ENCODE results near the gene INPP5K.
"Not testable (repeated sequence)": the region's sequence is repeated elsewhere in the genome, so short reads cannot be mapped to it uniquely, and the experiment has no call there.

INPP5K gene

DNA sequence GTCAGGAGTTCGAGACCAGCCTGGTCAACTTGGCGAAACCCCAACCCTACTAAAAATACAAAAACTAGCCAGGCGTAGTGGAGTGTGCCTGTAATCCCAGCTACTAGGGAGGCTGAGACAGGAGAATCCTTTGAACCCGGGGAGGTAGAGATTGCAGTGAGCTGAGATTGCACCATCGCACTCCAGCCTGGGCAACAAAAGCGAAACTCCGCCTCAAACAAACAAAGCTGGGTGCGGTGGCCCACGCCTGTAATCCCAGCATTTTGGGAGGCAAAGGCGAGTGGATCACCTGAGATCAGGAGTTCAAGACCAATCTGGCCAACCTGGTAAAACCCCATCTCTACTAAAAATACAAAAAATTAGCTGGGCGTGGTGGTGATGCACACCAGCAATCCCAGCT lies 62.7 kb downstream of the INPP5K start:
- H3K27ac ChIP-seq (ENCODE audit: low read length); H3K9me3 ChIP-seq (ENCODE audit: control insufficient read depth in 1 of 2, low read length in 2 of 2); H3K27me3 ChIP-seq (ENCODE audit: low read depth, low read length); H3K4me3 ChIP-seq (ENCODE audit: low read depth in 1 of 2, low read length in 2 of 2); H3K36me3 ChIP-seq (ENCODE audit: control insufficient read depth in 1 of 2, insufficient read depth in 2 of 2, low read length in 2 of 2): not testable (repeated sequence)
- H3K4me1 ChIP-seq (ENCODE audit: control insufficient read depth in 1 of 2, insufficient read depth in 2 of 2, low read length in 2 of 2): peaks cover 8 to 26% of the 10 kb centered on the region in 2 donors

DNA sequence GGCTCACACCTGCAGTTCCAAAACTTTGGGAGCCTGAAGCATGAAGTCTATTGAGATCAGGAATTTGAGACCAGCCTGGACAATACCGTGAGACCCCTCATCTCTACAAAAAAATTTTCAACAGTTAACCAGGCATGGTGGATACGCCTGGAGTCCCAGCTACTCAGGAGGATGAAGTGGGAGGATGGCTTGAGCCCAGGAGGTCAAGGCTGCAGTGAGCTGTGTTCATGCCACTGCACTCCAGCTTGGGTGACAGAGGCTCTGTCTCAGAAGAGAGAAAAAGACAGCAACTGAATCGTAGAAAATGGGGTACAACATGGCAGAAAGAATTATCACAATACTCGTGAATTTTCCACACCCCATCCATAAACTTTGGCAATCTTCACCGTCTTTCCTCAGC lies 63.6 kb downstream of the INPP5K start:
- H3K4me1 ChIP-seq (ENCODE audit: control insufficient read depth in 1 of 2, insufficient read depth in 2 of 2, low read length in 2 of 2): peaks cover 8 to 26% of the 10 kb centered on the region in 2 donors
- no peaks in the 10 kb centered on the region for H3K27me3 ChIP-seq (ENCODE audit: low read depth, low read length)
- no peak overlapping the region for H3K4me3 ChIP-seq (ENCODE audit: low read depth in 1 of 2, low read length in 2 of 2)
- no peak overlapping the region for H3K27ac ChIP-seq (ENCODE audit: low read length)
- no peaks in the 10 kb centered on the region for H3K9me3 ChIP-seq (ENCODE audit: control insufficient read depth in 1 of 2, low read length in 2 of 2)
- H3K36me3 ChIP-seq (ENCODE audit: control insufficient read depth in 1 of 2, insufficient read depth in 2 of 2, low read length in 2 of 2): peaks cover 4 to 6% of the 10 kb centered on the region in 2 donors

DNA sequence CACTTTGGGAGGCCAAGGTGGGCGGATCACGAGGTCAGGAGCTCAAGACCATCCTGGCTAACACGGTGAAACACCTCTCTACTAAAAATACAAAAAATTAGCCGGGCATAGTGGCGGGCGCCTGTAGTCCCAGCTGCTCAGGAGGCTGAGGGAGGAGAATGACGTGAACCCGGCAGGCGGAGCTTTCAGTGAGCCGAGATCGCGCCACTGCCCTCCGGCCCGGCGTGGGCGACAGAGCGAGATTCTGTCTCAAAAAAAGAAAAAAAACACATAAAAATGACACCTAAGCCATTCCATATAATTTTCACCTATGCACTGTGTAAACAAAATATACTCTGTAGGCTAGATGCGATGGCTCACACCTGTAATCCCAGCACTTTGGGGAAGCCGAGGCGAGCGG lies 66.2 kb downstream of the INPP5K start:
- not testable (repeated sequence) for H3K36me3 ChIP-seq (ENCODE audit: control insufficient read depth in 1 of 2, insufficient read depth in 2 of 2, low read length in 2 of 2); H3K27me3 ChIP-seq (ENCODE audit: low read depth, low read length); H3K27ac ChIP-seq (ENCODE audit: low read length); H3K4me3 ChIP-seq (ENCODE audit: low read depth in 1 of 2, low read length in 2 of 2); H3K9me3 ChIP-seq (ENCODE audit: control insufficient read depth in 1 of 2, low read length in 2 of 2)
- peaks cover 8 to 29% of the 10 kb centered on the region in 2 donors for H3K4me1 ChIP-seq (ENCODE audit: control insufficient read depth in 1 of 2, insufficient read depth in 2 of 2, low read length in 2 of 2)

DNA sequence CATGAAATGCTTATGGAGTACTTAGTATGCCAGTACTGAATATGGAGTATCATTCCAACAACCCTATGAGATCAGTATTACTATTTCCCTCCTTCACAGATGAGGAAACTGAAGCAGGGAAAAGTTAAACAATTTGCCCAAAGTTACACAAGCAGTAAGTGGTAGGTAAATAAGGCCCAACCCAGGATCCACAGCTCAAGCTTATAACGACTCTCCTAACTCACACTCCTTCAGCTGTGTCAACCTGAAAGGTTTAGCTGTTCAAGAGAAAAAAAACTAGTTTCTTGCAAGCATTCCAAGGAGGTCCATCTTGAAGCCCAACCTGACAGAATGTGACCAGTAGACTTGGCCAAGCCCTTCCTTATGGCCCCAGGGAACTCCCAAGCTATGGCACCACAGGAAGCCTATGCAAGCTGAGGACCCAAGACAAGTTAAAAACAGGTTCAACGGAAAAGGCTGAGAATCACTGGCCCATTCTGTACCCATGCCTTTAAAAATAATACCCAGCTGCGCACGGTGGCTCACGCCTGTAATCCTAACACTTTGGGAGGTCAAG lies 66.9 kb downstream of the INPP5K start:
- no peaks in the 10 kb centered on the region for H3K9me3 ChIP-seq (ENCODE audit: control insufficient read depth in 1 of 2, low read length in 2 of 2)
- H3K27me3 ChIP-seq (ENCODE audit: low read depth, low read length): no peaks in the 10 kb centered on the region
- H3K27ac ChIP-seq (ENCODE audit: low read length): no peak overlapping the region
- H3K4me3 ChIP-seq (ENCODE audit: low read depth in 1 of 2, low read length in 2 of 2): no peak overlapping the region
- peaks cover 0 to 4% of the 10 kb centered on the region in 2 donors for H3K36me3 ChIP-seq (ENCODE audit: control insufficient read depth in 1 of 2, insufficient read depth in 2 of 2, low read length in 2 of 2)
- peaks cover 3 to 26% of the 10 kb centered on the region in 2 donors for H3K4me1 ChIP-seq (ENCODE audit: control insufficient read depth in 1 of 2, insufficient read depth in 2 of 2, low read length in 2 of 2)

DNA sequence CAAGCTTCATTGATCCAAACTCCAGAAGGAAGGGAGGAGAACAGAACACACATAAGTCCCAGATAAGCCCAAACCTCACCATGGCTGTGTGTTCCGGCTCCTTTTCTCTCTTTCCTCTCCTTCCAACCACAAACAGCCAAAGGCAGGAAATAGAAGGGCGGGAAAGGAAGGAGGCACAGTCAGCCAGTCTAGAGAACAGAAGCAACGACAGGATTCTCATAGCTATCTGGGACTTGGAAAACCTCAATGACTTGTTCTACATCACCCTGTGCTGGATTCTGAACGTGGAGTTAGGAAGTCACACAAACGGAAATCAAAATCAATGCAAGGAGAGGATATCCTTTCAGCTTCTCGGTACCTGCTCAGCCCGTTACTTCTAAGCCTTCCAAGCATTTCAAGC lies 69.4 kb downstream of the INPP5K start:
- Histone ChIP-seq H3K27me3 (ENCODE audit: low read depth, low read length) (no peaks in the 10 kb centered on the region), H3K4me1 (ENCODE audit: control insufficient read depth in 1 of 2, insufficient read depth in 2 of 2, low read length in 2 of 2) (peaks cover 0 to 9% of the 10 kb centered on the region in 2 donors), H3K27ac (ENCODE audit: low read length) (no peak overlapping the region), H3K36me3 (ENCODE audit: control insufficient read depth in 1 of 2, insufficient read depth in 2 of 2, low read length in 2 of 2) (peaks cover 0 to 4% of the 10 kb centered on the region in 2 donors), H3K4me3 (ENCODE audit: low read depth in 1 of 2, low read length in 2 of 2) (no peak overlapping the region), H3K9me3 (ENCODE audit: control insufficient read depth in 1 of 2, low read length in 2 of 2) (no peaks in the 10 kb centered on the region)

DNA sequence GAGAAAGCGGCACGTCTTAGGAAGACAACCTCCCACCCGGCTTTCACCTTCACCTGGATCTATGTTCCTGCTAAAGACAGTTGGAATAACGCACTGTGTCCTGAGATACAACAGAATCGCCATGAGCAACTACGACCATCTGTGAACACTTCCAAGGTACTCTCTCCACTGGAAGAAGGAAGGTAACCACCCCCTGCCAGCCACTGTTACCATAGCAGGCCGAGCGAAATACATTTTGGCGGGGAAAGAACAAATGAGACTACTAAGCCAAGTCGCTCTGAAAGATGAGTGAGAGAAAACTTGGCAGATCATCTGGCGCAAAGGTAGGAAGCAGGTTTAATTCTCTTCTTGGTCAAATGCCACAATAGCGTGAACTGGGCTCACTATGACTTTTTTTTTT lies 70.2 kb downstream of the INPP5K start:
- peaks cover 0 to 9% of the 10 kb centered on the region in 2 donors for H3K4me1 ChIP-seq (ENCODE audit: control insufficient read depth in 1 of 2, insufficient read depth in 2 of 2, low read length in 2 of 2)
- H3K27ac ChIP-seq (ENCODE audit: low read length): no peak overlapping the region
- no peaks in the 10 kb centered on the region for H3K9me3 ChIP-seq (ENCODE audit: control insufficient read depth in 1 of 2, low read length in 2 of 2)
- no peak overlapping the region for H3K4me3 ChIP-seq (ENCODE audit: low read depth in 1 of 2, low read length in 2 of 2)
- no peaks in the 10 kb centered on the region for H3K27me3 ChIP-seq (ENCODE audit: low read depth, low read length)
- peaks cover 0 to 4% of the 10 kb centered on the region in 2 donors for H3K36me3 ChIP-seq (ENCODE audit: control insufficient read depth in 1 of 2, insufficient read depth in 2 of 2, low read length in 2 of 2)

DNA sequence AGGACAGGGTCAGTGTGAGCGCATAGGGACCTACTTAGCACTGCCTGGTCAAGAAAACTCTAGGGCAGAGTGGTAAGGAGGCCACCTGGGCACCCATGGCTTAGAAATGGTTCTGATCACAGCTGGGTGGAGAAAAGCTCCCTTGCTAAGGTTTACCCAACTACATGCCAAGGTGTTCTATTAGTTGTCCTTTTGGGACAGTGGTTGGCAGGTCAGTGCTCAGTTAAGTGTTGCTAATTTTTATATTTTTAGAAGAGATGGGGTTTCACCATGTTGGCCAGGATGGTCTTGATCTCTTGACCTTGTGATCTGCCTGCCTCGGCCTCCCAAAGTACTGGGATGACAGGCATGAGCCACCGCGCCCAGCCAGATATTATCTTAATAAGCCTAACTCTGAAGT lies 70.7 kb downstream of the INPP5K start:
- H3K36me3 ChIP-seq (ENCODE audit: control insufficient read depth in 1 of 2, insufficient read depth in 2 of 2, low read length in 2 of 2): not testable (repeated sequence)

More for the DNA sequence above, 70.7 kb downstream of the INPP5K start:
- not testable (repeated sequence) for H3K27me3 ChIP-seq (ENCODE audit: low read depth, low read length); H3K27ac ChIP-seq (ENCODE audit: low read length); H3K9me3 ChIP-seq (ENCODE audit: control insufficient read depth in 1 of 2, low read length in 2 of 2); H3K4me1 ChIP-seq (ENCODE audit: control insufficient read depth in 1 of 2, insufficient read depth in 2 of 2, low read length in 2 of 2); H3K4me3 ChIP-seq (ENCODE audit: low read depth in 1 of 2, low read length in 2 of 2)

All from muscle layer of duodenum (tissue), 2 donors.